ENCODE data around the gene UNC13D.
A peak's percentile ranks its signal among the peaks of the same experiment; 100 is the strongest.
"Not testable (repeated sequence)": the region's sequence is repeated elsewhere in the genome, so short reads cannot be mapped to it uniquely, and the experiment has no call there.

UNC13D gene

DNA sequence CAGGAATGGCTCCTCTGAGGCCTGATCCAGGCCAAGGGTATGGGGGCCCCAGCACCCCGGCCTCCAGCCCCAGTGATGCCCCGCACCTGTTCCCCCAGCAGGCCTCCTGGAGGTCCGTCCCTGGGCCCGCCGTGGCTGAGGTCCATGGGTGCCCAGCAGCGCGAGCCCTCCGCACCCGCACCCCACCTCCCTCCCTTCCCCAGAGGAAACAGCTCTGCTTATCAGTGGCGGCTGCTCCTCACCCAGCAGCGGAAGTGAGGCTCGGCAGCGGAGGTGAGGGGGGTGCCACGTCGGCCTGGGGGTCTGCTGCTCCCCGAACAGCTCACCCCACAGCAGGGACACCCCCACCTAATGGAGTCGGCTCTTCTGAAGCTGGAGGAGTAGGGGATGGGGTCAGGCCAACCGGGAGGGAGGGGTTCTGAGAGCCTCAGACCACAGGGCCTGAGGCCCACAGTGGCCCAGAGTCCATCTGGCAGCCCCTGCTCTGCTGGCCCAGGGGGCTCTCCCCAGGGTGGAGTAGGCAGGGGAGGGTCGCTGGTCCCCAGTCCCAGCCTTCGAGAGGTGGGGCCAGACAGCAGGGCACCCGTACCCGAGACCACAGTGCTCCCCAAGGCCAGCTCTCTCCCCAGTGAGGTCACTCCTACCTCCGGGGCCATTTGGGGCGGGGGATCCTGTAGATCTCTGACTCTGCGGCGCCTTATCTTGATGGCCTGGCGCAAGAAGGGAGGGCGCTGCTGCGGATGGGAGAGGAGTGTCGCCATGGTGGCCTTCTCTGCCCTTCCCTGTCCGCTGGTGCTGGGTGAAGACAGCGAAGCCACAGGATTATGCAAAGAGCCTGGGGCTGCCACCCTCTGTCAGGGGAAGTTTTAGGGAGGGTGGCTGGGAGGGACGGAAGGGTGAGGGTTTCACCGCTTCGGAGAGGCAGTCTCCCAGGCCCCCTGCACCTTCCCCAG lies at the start of gene UNC13D:
UNC13D (minus strand) TSS at position 828 of the 953 bp plus-strand sequence; CDS start at position 761, 67 bp downstream.
- DNase-seq = peak; percentile 58

- DNase-seq = no peak
These were observed 49.3 kb upstream of the UNC13D start for GRCh38 chr17:75893305-75894048.

- no peak for DNase-seq
These were observed 48.5 kb upstream of the UNC13D start for GRCh38 chr17:75892556-75893224.

- DNase-seq = no peak
These were observed 47.7 kb upstream of the UNC13D start for GRCh38 chr17:75891605-75892555.

GRCh38 chr17:75891022-75891604 lies 46.9 kb upstream of the UNC13D start:
- no peak for DNase-seq

DNA sequence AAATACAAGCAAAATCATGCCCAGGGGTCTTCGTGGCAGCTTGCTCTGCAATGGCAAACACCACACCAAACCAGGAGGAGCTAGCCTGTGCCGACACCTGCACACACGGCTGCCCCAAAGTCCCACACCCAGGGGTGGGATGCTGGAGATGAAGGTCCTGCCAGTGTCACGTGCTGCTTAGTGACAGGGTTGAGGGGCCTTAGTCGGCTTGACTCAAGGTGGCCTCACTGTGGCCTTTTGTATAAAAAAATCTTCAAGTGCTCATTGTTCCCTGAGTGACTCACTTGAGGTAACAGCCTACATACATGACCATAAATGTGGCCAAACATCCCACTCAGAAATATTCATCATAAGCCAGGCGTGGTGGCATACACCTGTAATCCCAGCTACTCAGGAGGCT lies 45.2 kb upstream of the UNC13D start:
- DNase-seq = no peak

GRCh38 chr17:75888484-75888883 lies 44.3 kb upstream of the UNC13D start:
- DNase-seq = no peak

DNA sequence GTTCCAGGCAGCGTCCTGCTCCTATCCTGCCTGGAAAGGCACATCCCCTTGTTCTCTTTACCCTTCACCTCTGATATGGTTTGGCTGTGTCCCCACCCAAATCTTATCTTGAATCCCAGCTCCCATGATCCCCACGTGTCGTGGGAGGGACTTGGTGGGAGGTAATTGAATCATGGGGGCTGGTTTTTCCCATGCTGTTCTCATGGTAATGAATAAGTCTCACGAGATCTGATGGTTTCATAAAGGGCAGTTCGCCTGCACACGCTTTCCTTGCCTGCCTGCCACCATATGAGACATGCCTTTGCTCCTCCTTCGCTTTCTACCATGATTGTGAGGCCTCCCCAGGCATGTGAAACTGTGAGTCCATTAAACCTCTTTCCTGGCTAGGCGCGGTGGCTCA lies 41.7 kb upstream of the UNC13D start:
- DNase-seq = not testable (repeated sequence)

DNA sequence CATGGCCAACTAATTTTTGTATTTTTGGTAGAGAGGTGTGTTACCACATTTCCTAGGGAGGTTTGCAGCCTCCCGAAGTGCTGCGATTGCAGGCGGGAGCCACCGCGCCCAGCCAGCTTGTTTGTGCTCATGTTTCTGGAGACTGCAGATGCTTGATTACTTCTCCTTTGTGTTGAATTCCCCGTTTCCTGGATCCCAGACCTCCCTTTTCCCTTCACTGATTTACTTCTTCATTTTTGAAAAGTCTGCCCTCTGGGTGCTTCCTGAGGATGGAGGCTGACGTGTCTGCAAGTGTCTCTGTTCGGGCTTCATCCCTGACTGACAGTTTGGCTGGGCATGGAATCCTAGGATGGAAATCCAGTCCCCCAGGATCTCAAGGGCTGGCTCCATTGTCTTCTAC lies 41.2 kb upstream of the UNC13D start:
- DNase-seq = no peak

DNA sequence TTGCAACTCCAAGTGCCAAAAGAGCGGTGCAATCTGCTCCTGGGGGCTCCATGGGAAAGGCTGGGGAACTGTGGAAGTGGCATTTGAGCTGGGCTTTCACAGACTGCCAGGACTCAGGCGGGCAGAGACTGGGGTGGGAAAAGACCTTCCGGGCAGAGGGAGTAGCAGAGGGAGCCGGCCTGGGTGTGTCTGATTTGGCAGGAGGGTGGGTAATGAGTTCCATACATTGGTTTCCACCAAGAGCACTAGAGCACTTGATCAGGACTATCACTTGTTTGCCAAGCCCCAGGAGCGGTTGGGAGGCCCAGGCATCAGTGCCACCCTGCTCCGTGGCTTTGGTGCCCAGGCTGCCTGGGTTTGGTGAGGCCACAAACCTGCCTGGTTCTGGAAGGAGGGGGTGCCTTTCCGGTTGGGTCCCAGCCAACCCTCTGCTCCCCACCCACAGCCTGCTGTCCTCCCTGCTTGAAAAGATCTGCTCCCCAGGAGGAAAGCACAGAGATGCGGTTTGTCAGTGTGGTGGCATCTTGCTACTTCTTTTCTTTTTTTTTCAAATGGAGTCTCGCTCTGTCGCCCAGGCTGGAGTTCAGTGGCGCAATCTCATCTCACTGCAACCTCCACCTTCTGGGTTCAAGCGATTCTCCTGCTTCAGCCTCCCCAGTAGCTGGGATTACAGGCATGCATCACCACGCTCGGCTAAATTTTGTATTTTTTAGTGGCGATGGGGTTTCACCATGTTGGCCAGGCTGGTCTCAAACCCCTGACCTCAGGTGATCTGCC lies 37.7 kb upstream of the UNC13D start:
- no peak for DNase-seq

GRCh38 chr17:75880266-75880665 lies 36.1 kb upstream of the UNC13D start:
- DNase-seq = no peak

DNA sequence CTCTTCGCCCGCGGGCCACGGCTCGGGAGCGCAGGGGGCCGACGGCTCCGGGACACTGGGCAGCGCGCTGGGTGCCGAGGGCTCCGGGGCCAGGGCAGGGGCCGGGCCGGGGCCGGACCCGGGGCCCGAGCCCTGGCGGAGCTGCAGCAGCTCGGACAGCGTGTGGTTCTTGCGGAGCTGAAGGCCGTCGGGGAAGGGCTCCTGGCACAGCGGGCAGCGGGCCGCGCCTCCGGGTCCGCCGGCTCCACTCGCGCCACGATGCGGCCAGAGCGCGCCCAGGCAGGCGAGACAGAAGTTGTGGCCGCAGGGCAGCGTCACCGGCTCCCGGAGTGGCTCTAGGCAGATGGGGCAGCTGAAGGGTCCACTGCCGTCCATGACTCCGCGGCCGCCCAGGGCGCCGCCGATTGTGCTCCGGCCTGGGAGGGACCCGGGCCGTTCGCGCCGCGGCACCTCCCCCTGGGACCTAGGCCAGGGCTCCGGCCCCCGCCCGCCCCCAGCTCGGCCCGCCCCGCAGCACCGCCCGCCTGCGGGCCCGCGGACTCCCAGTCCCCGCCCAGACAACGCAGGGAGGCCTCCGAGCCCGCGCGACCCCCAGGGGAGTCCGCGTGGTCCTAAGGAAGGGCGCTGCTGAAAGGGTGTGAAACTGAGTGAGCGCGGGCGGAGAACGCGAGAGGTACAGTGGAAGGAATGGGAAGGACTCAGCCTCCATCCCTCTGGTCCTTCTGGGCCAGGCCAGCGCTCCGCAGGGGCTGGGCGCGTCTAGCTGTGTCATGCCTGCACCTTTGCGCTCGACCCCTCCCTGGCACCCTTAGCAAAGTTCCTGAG lies 34.2 kb upstream of the UNC13D start, which contains the start of gene TRIM47:
TRIM47 (minus strand) TSS at position 408 of the 825 bp plus-strand sequence; CDS start at position 375, 33 bp downstream.
- DNase-seq = no peak

DNA sequence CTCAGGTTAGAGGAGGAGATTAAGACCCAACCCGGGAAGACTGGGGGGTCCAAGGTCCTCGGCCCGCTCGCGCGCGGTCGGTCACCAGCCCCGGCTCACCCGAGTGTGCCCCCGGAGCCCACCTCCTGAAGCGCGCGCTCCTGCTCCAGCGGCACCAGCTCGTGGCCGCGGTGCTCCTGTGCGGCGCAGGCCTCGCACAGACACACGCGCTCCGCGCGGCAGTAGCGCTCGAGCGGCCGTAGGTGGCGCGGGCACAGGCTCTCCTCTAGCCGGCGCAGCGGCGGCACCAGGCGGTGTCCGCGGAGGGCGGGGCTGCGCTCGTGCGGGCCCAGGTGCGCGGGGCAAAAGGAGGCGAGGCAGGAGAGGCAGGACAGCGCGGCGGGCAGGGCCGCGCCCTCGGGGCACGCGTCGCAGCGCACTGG lies 33.6 kb upstream of the UNC13D start:
- peak; percentile 71 for DNase-seq

DNA sequence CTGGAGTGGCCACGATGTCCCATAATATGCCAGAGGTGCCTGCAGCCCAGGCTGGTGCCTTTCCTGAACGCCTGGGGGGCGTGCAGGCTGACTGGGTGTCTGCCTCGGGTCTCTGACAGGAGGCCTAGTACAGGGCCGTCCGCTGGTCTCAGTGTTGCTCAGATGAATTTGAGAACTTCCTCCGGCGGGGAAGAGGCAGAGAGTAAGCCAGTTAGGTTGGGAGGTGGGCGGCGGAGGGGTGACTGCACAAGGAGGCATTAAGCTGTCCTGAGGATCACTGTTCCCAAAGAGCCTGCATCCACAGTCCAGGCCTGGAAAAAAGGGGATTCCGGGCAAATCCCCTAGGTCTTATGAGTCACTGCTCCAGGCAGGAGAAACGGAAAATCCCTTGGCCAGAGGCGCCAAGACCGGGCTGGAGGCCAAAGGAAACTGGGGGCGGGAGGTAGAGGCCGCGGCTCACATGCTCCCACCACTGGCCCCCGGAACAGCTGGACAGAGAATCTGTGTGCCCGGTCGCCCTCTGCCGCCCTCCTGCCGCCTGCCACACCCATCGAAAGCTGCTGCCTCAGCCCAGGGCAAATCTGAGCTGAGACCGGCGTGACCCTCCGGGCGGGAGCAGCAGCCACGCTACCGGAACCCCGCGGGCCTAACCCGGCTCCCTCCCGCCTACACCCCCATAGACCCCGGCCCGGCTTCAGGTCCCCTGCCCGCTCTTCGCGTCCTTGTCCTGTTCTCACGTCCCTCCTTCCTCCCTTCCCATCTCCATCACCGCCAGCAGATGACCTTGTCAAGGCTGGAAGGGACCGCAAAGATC lies 32.9 kb upstream of the UNC13D start:
- DNase-seq = no peak

DNA sequence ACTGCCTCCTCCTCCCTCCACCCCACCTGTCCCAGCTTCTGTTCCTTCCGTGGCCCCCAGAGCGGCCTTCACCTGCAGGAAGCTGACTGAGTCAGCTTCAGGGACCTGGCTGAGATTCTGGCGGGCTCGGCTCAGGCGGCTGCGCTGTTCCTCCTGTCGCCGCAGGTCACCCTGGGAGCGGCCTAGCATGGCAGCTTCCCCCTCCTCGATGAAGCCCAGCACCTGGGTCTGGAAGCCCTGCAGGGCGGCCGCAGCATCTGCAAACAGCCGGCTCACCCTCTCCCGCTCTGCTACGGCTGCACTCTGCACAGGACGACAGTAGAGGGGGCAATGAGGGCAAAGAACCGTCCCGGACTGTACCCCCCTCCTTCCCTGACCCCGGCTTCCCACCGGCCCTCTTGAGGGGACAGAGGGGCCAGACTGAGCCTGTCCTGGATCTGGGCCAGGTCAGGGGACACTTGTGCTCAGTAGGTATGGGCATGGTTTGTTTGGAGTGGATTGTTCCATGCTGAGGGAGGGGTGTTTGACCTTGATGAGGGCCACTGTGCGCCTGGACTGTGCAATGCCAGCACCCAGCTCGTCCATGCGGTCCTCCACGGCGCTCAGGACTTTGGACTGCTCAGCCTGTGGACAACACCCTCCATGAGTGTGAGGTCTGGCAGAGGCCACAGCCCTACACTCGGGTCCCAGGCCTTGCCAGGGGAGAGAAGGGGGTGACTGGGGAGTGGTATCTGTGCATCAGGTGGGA lies 32.2 kb upstream of the UNC13D start:
- peak; percentile 74 for DNase-seq

GRCh38 chr17:75875940-75876189 lies 31.7 kb upstream of the UNC13D start:
- no peak for DNase-seq

GRCh38 chr17:75875182-75875939 lies 31.2 kb upstream of the UNC13D start:
- no peak for DNase-seq

Measured in activated CD4-positive, alpha-beta T cell treated with anti-CD3 and anti-CD28 coated beads, Interleukin-2, amount 50 U/mL, for 1 hour (primary cell).